GM12873 (cell line): ENCODE measurements around the gene CRACR2B.

ENCODE experiments used
- TF ChIP-seq, protein P1 (sequence below): IDR thresholded peaks from 2 replicates; pipeline ENCODE4 v1.5.1; 2012; ENCODE audit warnings: low read depth, mild to moderate bottlenecking, moderate library complexity, low read length, control low read depth; ENCODE audit not compliant: insufficient read depth; ENCODE audit errors: missing control alignments

Gene CRACR2B

GRCh38 chr11:854601-855329 lies 27.0 kb downstream of the CRACR2B start:
- TF ChIP-seq, protein P1, sequence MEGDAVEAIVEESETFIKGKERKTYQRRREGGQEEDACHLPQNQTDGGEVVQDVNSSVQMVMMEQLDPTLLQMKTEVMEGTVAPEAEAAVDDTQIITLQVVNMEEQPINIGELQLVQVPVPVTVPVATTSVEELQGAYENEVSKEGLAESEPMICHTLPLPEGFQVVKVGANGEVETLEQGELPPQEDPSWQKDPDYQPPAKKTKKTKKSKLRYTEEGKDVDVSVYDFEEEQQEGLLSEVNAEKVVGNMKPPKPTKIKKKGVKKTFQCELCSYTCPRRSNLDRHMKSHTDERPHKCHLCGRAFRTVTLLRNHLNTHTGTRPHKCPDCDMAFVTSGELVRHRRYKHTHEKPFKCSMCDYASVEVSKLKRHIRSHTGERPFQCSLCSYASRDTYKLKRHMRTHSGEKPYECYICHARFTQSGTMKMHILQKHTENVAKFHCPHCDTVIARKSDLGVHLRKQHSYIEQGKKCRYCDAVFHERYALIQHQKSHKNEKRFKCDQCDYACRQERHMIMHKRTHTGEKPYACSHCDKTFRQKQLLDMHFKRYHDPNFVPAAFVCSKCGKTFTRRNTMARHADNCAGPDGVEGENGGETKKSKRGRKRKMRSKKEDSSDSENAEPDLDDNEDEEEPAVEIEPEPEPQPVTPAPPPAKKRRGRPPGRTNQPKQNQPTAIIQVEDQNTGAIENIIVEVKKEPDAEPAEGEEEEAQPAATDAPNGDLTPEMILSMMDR: no peak

DNA sequence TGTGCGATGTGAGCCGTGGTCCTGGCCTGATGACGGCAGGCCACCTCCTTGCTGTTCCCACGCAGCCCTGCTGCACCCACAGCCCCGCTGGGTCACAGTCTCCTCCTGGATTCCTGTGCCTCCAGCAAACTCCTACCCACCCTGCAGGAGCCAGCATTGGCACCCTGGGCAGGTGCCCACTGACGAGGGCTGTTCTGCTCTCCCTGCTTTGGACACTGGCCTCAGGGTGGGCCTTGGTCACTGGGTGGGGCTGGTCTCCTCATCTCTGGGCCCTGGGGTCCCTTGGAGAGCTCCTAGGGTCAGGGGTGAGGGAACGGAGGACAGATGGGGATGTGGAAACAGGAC lies 27.6 kb downstream of the CRACR2B start:
- TF ChIP-seq, protein P1: no peak

- TF ChIP-seq, protein P1: no peak
Measured at GRCh38 chr11:855796-856195, 28.1 kb downstream of the CRACR2B start.

DNA sequence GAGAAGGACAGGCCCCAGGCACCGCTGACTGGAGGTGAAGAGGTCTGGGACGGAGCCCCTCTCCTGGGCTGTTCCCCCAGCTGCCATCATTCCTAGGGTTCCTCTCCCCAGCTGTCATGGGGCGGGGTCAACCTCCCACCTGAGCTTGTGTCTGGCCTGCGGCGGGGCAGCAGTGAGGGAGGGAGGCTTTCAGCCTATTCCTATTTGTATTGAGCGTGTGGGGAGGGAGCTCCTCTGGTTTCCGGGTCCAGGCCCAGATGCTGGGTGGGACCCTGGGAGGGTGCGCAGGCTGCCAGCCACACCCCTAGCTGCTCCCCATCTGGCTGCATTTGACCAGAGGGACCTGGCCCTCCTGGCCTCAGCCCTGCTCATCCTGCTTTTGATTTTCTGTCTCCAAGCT lies 28.7 kb downstream of the CRACR2B start:
- TF ChIP-seq, protein P1: no peak

DNA sequence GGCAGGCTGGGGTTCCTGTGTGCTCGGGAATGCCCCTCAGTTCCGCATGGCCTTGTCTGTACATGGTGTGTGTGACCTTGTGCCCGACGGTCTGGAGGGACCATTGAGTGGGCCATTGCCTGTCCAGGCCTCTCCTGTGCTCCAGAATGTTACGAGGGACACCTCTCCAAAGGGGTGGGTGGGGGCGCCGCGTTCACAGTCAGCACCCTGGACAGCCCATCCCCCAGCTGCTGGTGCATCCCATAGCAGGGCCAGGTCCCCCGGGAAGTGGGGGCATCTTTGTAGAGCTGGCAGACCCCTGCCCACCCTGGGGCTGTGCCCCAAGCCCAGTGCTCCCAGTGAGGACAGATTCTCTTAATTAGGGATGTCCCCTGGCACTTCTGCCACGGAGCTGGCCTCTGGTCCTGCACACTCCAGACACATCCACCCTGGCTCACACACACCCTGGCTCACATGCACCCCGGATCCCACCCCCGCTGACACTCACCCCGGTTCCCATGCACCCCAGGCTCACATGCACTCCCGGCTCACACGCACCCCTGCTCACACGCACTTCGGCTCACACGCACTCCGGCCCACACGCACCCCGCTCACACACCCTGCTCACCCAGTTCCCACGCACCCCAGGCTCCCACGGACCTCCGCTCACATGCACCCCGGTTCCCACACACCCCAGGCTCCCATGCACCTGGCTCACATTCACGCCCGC lies 30.5 kb downstream of the CRACR2B start:
- TF ChIP-seq, protein P1: no peak

DNA sequence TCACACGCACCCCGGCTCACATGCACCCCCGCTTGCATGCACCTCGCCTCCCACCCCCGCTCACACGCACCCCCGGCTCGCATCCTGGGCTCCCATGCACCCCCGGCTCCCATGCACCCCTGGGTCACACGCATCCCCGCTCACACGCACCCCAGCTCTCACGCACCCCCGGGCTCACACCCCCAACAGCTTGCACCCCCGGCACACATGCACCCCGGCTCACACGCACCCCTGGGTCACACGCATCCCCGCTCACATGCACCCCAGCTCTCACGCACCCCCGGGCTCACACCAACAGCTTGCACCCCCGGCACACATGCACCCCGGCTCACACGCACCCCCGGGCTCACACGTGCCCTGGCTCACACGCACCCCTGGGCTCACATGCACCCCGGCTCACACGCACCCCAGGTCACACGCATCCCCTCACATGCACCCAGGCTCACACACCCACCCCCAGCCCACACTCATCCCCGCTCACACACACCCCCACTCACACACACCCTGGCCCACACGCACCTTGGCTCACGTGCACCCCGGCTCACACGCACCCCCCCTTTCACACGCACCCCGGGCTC lies 31.1 kb downstream of the CRACR2B start:
- TF ChIP-seq, protein P1: no peak

GRCh38 chr11:859394-860131 lies 31.8 kb downstream of the CRACR2B start:
- TF ChIP-seq, protein P1: no peak
